CD4-positive, alpha-beta T cell treated with Interleukin-2 at 100 ng/mL for 4 hours (primary cell): Measurements from ENCODE around the gene TTN.

Source experiments
- DNase-seq: peaks from one replicate; pipeline ENCODE4 v3.0.0-alpha.2; 2020; ENCODE audit warnings: low spot score

Gene TTN

DNA sequence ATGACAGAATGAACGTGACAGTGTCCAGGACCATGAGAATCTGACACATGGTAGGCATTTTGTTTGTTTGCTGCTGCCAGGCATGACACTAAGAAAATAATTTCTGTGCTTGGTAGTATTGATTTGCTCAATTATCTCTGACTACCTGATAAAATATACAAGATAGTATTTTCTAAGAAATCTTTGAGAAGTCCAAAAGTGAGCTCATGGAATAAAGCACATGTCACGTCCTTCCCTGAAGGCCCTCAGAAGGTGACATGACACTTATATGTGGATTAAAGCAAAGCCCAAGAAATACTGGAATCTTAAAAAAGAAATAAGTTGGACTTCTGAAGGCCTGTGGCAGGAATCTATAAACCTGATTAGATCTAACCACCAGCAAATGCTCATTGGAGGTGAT, 3.8 kb upstream of the TTN start:
- DNase-seq = no peak

DNA sequence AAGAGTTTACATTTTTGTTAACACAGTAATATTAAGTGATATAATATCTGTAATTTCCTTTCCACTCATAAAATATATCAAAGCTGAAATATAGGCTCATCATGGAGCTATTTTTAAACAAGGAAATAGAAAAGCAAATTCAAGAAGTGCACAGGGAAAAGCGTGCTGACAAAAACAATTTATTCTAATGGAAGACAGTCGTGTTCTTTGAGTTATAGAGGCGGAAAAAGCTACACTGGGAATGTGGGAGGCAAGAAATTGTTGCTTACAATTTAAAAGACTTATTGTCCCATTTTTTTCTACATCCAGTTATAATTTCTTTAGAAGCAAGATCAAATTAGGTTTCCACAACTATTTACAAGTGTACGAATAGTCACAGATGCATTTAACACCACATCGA, 3.2 kb upstream of the TTN start:
- no peak for DNase-seq

DNA sequence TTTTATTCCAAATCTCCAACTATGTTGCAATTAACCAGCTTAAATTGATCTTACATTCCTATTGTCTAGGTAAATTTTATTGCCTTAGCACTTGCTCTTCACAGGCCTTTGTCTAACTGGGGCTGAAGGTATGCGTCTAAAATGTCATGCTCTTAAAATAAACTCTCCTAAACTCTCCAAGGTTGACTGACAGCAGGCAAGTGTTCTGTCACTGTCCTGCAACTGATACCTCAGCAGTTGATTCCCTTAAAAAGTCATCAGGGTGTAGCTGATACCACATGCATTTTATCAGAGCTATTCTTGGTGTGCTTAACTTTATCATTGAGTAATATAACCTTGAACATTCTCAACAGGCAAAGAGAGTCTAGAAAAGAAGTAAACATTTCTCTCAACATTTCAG, 680 bp downstream of the TTN start:
- DNase-seq = no peak

DNA sequence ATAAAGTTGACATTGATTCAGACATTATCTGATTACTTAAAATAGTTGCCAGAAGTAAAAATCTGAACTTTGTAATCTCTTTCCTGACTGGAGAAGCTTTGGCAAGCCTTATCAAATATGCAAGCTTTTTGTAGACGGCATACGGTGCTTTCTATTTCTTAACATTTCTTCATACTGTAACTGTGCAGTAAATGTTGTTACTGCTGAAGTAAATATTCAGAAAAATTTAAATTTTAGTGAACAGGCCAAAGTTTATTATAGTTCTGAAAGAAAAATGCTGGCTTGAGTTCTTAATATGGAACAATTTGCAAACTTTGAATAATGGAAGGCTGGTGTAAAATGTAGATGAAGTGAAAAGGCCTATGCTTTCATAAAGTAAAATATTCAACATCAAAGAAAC, 1.8 kb downstream of the TTN start:
- no peak for DNase-seq

DNA sequence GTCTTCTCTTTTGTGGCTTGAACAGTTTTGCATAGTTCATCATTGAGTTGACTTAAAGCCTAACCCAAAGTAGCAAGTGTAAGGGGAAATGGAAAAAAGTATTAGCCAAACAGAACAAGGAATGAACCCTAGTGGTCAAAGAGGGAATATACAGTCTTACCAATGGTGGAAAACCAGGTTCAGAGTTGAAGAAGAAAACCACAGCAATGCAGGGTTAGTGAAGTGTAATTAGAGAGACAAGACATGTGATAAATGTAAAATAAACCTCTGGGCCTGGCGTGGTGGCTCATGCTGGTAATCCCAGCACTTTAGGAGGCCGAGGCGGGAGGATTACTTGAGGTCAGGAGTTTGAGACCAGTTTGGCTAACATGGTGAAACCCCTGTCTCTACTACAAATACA, 2.4 kb downstream of the TTN start:
- DNase-seq = no peak

DNA sequence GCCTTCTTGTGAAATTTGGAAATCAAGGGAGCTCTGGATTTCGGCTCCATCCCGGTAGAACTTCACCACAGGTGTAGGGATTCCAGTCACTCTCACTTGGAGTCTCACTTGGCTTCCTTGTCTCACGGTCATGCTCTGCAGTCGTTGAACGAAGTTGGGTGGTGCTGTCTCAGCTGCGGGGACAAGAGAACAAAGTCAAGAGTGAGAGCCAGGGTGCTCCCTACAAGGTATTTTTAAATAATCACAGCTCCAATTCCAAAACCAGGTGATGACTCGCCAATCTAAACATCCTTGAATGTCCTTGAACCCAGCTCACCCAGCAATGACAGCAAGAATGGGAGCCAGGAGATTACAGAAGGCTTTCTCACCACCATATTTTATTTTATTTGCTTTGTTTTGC, 6.7 kb downstream of the TTN start:
- no peak for DNase-seq

DNA sequence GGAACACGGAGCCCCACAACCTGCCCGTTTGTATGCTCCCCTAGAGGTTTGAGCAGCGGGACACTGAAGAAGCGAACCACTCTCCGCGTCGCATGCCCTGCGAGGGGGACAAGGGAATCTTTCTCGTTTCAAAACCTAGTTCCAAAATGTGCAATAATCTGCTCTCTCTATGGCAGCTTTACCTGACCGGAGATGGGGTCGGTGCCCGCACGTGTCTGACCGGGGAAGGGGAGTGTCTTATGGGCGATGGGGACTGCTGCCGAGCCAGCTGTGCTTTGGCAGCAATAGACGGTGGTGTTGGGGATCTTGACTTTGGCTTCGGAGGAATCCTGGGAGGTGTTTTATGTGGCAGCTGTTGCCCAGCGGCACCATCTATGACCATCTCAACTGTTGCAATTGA, 7.9 kb downstream of the TTN start:
- no peak for DNase-seq

DNA sequence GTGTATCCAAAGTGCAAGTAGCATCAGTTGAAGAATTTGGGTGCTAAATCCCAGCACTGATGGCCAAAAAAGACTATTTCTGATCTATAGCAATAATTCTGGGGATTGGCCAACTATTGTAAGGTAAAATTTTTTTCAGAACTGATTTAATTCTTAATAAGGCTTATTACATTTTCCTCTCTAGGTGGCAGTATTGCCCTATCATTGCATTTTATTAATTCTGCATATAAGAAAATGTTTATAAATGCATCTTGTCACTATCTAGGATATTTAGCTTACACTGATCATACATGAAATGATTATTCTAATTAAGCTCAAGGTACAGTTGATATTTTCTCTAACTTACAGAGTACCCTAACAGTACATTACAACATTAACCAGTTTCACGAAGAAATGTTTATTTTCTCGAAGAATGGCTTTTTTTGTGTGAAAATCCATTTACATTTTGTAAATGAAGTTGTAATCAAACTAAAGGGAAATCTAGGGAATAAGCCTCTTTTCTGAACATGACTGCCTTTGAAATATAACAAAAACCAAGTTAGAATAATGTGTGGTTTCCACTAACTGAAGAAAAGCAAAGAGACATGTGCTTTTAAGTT, 11.0 kb downstream of the TTN start:
- DNase-seq = peak; percentile 16

DNA sequence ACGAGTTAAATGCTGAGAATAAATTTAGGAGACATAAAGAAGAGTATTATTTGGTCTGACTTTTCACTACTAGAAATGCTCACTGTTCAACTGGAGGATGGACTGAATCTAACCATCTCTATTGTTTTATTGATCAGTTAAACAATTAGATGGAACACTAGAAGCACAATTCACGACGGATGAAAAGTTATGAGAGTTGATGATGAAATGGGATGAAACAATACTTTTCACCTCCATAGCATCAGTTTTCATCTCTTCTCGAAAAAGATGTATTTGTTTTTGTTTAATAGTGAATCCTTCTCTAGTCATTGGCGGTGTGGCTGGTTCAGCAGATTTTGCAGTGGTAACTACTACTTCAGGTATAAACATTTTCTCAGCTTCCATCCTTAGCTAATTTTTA, 19.3 kb downstream of the TTN start:
- DNase-seq = no peak

DNA sequence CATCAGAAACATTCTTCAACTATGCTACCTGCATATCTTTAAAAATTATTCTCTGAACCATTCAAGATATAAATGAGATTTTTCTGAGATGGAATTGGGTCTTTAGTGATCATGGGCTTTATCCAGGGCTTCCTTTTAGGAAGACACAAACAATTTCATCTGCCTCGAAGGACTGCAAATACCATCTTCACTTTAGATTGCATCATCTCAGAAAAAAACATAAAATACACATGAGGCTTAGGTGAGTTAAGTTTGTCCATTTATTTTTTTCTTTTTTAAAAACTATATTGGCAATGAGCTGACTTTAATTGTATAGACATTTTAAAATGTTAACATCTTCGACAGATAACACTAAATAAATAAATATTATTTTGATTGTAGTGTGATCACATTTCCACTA, 20.1 kb downstream of the TTN start:
- DNase-seq = no peak

DNA sequence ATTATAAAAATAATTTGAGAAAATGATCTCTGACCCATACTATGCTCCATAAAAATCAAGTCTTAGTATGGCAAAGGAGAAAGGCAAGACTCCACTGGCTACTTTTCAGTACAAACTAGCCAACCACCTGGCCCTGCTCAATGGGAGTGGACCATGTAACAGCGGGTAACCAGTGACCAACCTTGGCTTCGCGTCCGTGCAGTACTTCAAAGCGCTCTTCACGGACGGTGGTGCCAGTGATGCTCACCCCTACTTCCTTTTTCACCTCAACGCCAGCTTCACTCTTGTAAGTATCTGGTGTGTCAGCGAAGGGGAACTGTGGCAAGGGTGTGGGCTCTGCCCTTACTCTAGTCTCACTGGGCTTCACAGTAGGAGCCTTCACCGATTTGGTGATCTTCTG, 23.3 kb downstream of the TTN start:
- DNase-seq = no peak

DNA sequence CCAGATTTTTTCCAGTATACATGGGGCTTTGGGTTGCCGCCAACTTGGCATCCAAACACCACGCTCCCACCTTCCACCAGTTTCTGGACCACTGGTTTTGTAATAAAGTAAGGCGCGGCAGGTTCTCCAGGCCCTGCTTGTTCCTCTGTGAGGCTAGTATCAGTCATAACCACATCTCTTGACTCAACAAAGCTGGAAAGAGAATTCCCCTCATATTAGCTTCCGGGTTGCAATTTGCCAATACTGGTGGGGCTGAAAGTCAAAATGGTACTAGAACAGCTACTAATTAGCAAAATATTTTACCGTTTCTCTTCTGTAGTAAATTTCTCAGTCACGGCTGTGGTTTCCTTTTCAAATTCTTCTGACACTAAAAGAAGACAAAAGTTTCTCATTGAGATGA, 25.0 kb downstream of the TTN start:
- no peak for DNase-seq

DNA sequence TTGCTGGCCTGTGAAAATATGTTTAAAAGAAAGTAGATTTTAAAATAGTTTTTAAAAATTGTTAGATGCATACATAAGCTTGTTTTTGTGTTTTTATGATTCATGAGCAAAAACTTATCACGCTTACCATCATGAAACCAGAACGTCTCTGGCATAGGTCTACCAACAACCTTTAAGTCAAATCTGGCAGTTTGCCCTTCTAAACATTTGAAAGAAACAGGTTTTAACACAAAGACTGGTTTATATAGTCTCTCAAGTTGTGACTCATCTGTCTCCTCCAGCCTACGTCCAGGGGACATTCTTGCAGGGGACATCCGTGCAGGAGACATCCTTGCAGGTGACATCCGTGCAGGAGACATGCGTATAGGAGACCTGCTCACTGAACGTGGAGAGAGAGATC, 29.6 kb downstream of the TTN start:
- DNase-seq = no peak

DNA sequence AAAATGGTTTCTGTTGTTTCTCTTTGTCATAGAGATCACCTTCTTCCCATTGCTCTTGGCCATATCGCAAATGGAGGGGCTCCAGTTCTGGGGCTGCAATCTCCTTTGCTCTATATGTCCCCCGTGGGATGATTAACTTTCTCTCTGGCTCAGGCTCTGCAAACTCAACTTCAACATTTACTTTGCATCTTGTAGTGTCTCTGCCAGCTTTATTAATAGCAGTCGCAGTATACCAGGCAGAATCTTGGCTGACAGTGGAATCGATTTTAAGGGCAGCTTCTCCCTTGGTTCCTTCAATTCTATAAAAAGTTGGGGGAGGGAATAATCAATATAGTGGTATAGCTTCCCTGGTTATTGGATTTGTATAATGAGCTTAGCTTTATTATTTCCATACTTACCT, 30.5 kb downstream of the TTN start:
- DNase-seq = no peak

DNA sequence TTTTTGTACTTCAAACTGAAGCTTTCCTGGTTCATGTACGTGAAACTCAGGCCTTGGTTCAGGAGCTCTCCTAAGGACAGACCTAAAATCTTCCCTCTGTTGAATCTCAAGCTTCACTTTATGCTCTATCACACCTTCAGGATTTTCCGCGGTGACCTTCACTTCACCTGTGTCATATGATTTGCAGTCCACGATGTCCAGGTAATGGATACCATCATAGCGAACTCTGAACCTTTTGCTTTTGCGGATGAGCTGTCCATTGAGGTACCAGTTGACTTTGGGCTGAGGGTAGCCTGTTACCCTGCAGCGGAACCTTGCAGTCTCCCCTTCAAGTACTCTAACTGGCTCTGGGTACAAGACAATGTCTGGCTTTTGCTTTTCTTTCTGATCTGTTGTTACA, 31.2 kb downstream of the TTN start:
- no peak for DNase-seq

DNA sequence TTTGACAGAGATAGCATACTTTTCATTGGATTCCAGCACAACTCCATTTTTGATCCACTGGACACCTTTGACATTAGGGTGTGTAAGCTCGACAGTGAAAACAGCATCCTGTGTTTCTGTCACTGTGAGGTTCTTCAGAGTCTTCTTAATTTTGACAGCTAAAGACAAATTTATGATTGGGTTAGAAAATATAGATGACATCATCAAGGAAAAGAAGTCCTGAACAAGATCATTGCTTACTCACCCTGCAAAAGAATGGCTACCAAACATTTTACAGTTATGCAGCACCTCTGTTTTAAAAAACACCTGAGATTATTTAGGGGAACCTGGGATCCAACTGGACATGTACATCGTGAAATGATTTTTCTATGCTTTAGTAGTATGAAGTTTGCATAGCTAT, 36.7 kb downstream of the TTN start:
- no peak for DNase-seq

DNA sequence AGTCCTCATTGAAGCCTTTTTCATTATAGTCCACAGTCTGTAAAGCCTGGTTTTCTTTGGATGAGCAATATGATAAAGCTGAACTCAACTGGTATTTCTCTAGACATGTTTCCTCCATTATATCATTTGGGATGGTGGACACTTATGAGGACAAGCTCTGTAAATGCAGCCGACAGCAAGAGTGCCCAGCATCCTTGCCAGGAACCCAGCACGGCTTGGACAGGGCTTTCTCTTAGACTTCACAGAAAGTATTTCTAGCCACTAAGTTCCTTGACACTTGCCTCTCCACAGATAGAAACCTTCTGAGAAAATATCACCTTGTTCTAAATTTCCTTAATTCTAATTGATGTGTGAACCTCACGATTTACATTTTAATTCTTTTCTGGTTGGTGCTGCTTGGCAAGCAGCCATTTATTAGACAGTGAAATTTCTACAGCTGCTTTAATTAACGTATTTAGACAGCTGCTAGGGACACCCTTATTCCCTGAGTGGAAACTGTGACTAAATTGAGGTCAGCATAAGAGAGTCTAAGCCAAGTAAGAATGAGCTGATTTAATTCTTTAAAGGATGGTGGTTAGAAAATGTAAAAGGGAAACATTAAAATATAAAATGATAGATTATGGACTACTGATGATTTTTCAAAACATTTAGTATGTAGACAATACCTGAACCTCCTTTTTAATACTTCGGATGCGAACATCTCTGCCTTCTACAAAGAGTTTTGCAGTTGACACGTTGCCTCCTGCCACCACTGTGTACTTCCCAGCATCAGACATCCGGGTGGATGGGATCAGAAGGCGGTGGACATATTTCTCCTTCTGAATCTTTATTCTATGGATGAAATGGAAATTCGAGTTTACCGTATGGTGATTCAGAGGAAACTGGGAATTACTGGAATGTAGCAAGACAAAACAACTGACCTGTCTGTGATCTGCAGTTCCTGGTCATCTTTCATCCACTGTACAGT, 39.8 kb downstream of the TTN start:
- DNase-seq = no peak

DNA sequence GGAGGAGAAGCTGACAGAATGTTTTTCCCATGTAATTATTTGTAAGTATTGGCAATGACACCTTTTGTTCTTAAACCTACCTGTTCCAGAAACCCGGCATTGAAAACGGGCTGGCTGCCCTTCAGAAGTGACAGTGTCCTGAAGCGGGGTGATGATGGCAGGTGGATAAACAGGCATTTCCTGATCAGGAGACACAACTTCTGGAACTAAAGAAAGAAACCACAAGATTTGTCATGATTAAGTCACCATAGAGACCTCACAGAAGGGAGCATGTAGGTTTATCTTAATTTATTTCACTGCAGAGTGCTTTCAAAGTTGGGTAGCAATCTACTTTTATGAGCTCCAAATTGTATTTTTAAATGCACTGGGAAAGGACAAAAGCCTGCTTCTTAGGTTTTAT, 43.1 kb downstream of the TTN start:
- no peak for DNase-seq

DNA sequence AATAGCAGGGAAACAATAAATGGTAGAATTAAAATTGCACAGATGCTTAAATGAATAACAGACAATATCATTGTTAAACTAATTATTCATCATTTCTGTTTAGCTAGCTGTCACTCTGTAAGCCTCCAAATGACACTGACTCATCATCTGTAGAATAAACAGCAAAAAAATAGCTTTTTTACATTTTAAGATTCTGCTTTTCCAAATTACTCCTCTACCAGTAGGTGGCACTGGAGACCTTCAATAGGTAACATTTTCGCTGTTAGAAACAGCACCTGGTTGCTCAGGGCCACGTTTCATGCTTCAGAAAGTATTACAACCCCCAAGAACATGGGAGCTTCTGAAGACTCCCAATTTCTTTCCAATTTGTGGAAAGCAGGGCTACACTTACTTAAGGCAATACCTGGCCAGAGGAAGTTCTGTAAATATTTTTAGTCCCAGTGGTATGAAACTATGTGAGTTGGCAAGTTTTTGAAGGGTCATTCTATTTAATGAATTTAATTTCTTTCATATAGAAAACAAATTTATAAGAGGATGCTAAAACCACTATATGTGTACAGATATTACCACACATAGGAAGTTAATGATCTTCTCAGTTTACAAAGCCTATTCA, 45.4 kb downstream of the TTN start:
- peak; percentile 39 for DNase-seq

DNA sequence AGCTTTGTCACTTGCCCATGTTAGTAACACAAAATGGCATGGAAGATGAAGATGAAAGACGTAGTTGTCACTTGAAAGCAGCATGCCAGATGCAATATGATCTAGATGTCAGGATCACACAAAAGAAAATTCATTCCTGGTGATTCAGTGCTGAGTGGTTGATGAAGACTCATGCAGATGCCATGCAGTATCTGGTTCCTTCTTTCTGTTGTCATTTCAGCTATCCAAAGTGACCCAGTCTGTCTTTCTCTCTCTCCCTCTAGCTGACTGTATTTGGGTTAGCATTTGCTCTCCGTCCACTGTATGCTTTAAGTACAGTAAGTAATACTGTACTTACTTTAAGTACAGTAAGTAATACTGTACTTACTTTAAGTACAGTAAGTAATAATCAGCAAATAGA, 50.4 kb downstream of the TTN start:
- DNase-seq = no peak

DNA sequence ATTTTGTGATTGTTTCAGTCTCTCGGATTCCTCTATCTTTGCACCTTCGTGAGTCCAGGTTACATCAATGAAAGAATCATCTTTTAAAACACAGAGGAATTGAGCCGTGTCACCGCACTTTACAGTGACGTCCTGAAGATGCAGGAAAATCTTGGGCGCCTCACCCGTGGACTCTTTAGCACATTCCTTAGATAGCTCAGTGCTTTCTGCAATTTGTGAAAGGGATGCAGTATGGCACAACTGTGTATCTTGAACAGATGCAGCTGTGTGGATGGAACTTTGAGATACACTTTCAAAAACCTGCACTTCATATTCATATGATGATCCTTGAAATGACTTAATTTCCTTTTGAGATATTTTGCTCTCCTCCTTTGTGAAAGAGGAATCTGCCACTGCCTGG, 50.9 kb downstream of the TTN start:
- no peak for DNase-seq

DNA sequence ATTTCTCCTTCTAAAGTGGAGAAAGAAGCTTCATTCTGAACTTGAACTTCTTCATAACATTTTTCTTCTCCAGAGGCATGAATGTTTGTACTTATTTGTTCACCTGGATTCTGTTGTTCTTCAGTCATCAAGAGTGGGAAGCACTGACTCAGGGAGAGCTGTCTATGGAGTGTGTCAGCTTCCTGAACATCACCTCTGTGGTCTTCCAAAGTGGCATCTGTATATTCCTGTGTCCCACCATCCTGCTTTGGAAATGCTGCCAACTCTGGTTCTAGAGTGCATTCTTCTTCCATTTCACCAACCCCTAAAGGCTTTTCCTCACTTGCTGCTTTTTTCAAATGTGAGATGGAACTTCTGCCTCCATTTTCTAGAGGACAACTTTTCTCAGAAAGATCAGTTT, 59.5 kb downstream of the TTN start:
- no peak for DNase-seq

DNA sequence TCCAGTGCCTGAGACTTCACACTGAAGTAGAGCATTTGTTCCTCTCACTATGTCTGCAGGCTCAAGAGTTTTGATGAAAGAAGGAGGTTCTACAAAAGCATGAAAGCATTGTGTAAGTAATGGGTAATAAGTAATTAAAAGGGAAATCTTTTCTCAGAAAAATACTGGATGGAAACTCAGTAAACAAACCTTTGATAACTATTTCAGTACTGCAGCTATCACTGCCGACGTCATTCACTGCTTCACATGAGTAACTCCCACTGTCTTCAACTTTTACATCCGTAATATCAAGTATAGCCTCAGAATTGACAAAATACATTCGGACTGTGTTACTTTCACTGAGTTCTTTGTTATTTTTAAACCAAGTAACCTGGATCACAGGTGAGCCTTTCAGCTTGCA, 72.7 kb downstream of the TTN start:
- no peak for DNase-seq

DNA sequence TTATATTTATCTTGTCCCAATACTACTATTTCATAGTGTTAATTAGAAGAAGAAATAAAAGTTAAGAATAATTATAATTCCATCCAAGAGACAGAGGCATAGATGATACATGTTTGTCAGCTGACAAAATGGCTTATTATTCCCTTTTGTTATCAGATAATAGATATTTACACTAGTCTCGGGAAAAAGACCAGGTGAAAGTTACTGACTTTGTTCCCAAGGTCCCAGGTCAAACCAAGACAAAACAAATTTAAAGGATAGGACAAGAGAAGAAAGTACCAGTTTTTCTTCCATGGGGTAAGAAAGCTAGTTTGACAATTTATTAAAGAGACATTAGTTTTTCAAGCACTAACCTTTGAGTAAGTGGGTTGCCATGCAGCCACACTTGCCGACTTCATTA, 73.2 kb downstream of the TTN start:
- DNase-seq = no peak
